Measurements from ENCODE around the gene SLC9A8.

DNA sequence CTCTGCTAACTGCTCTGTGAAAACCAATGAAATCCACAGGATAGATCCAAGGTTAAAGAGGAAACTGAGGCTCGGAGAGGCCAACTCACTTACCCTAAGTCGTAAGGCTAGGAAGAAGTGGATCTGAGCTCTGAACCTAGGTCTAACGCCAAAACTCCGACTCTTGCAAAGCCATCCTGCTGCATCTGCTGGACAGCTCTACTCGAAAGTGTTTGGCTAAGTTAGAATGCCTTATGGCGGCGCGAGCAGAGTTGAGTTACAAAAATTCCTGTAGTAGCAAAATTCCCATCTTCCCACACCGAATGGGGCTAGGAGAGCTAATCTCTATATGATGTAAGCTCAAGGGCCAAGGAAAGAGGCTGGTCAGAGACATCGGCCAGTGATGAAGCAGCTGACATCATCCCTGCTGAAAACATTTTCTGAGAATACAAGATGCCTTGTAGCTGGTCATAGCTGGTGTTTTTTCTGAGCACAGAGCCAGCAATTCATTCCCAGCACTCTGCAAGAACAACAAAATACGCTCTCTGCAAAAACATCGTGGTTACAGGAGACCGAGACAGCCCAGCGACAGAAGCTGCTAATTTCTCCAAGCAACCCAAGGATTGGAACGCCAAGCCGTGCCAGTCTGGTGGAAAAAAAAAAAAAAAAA lies 100.9 kb downstream of the SLC9A8 start:
- no peak for TF ChIP-seq EZH2 (IDR thresholded peaks at IDR 0.05; ENCODE audit: borderline replicate concordance, insufficient read depth, low read length, poor library complexity, severe bottlenecking)
- TF ChIP-seq CTCF (IDR thresholded peaks at IDR 0.05; ENCODE audit: poor library complexity, severe bottlenecking), result no peak
- TF ChIP-seq, protein P1, sequence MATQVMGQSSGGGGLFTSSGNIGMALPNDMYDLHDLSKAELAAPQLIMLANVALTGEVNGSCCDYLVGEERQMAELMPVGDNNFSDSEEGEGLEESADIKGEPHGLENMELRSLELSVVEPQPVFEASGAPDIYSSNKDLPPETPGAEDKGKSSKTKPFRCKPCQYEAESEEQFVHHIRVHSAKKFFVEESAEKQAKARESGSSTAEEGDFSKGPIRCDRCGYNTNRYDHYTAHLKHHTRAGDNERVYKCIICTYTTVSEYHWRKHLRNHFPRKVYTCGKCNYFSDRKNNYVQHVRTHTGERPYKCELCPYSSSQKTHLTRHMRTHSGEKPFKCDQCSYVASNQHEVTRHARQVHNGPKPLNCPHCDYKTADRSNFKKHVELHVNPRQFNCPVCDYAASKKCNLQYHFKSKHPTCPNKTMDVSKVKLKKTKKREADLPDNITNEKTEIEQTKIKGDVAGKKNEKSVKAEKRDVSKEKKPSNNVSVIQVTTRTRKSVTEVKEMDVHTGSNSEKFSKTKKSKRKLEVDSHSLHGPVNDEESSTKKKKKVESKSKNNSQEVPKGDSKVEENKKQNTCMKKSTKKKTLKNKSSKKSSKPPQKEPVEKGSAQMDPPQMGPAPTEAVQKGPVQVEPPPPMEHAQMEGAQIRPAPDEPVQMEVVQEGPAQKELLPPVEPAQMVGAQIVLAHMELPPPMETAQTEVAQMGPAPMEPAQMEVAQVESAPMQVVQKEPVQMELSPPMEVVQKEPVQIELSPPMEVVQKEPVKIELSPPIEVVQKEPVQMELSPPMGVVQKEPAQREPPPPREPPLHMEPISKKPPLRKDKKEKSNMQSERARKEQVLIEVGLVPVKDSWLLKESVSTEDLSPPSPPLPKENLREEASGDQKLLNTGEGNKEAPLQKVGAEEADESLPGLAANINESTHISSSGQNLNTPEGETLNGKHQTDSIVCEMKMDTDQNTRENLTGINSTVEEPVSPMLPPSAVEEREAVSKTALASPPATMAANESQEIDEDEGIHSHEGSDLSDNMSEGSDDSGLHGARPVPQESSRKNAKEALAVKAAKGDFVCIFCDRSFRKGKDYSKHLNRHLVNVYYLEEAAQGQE (IDR thresholded peaks at IDR 0.05; ENCODE audit: borderline replicate concordance), result no peak
- TF ChIP-seq POLR2AphosphoS5 (IDR thresholded peaks at IDR 0.05), result no peak
- TF ChIP-seq TAF1 (IDR thresholded peaks at IDR 0.05; ENCODE audit: low read depth), result no peak

All from neural cell (in vitro differentiated cells).